GM18508 (cell line): ENCODE results near the gene CDH7.

ENCODE experiments used
- ATAC-seq: cut with Tn5 transposase; IDR thresholded peaks from one replicate; pipeline ENCODE4 v1.9.1; 2021; ENCODE audit warnings: moderate number of reproducible peaks; ENCODE audit not compliant: insufficient read depth, unreplicated experiment

Gene CDH7

DNA sequence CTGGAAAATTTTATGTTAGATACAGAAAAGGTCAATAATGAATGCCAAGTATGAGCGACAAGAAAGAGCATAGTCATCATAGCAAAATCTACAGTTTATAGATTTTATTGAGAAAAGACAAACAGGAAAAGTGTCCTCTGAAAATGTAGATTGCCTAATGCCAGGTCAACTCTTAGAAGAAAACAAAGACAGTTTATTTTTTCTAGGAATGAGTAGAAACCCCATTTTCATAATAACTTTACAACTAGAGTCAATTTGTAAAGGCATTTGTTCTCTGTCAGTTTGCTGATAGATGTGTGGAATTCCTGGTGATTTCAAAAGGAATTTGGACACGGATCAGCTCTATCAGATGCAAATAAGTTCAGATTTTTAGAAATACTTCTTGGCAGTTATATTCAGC lies 16.6 kb downstream of the CDH7 start:
- ATAC-seq: no peak

DNA sequence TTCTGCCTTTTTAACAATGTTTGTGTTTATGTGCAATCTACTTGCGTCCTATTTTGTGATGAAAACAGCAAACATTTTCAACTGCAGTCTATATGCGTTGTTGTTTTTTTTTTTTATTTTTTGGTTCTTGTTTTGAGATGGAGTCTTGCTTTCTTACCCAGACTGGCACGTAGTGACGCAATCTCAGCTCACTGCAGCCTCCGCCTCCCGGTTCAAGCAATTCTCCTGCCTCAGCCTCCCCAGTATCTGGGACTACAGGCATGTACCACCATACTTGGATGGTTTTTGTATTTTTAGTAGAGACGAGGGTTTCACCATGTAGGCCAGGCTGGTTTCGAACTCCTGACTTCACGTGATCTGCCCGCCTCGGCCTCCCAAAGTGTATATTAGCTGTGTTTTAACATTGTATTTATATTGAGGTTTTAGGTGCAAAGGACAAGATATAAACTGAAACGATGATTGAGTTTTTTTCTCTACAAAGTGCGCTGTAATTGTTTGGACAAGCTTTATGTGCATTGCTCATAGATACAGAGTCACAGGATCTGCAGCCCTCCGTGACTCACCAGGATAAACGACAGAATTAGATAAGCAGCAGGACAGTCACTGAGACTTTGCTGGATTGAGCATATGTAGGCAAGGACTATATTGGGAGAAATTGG lies 17.4 kb downstream of the CDH7 start:
- no peak for ATAC-seq

DNA sequence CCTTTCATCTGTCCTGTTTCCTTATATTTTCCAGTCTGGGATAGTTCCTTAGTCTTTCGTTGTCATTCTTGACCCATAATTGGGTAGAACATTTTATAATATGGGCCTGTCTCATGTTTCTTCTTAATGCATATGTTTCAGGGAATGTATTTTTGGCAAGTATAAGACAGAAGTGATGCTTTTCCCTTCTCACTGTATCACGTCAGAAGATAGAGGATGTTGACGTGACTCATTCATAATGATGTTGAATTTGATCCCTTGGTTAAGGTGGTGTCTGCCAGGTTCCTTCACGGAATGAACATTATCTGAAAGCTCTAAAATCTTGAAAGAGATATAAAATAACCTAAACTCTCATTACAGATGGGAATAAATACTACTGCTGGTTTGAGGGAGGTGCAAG lies 18.8 kb downstream of the CDH7 start:
- ATAC-seq: no peak

DNA sequence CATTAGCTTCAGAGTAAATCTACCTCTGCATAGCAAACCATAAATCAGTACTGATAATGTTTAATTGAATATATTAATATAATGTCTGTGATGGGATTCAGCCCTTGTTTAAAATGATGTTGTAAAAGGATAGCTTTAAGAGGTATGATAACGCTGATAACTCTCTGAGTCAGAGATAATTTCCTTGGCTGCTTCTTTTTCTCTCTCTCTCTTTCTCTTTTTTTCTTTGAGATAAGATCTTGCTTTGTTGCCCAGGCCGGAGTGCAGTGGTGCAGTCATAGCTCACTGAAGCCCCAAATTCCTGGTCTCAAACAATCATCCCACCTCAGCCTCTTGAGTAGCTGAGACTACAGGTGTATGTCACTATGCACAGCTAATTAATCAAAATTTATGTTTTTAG lies 35.7 kb downstream of the CDH7 start:
- no peak for ATAC-seq

DNA sequence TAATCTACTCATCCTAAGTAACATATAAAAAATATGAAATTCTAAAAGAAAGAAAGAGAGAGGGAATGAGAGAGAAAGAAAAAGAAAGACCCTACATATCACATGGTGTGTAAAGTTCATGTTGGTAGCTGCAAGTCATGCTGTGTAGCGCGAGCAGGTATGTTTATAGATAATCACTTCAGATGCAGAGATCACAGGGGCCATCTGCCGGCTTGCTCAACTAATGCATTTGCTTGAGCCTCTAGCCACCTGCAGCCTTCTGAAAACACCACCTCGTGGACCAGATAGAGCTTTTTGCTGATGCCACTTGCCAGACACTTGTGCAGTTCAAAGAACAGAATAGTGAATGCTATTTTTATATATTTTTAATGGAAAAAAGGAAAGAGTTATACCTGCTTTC lies 37.6 kb downstream of the CDH7 start:
- no peak for ATAC-seq

GRCh38 chr18:65790604-65791003 lies 39.8 kb downstream of the CDH7 start:
- ATAC-seq: no peak

DNA sequence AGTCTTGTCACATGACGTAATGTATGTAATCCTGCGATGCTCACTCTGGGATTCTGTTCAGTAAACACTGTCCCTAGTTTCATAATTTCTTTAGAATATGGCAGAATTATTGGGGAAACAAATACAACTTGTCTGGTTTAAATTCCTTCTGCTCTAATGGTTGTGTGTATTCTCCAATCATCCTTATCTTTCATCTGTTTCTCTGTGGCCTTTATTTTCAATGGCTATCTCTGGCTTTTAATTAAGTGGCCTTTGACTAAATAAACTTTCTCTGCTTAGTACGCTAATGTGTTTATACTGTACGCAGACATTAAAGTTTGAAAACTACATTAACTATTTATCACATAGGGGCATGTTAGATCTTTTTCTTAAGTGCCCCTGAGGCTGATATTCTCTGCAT lies 40.9 kb downstream of the CDH7 start:
- no peak for ATAC-seq

- no peak for ATAC-seq
Observed at GRCh38 chr18:65792456-65793074, 41.8 kb downstream of the CDH7 start.

GRCh38 chr18:65808759-65809158 lies 57.9 kb downstream of the CDH7 start:
- no peak for ATAC-seq

DNA sequence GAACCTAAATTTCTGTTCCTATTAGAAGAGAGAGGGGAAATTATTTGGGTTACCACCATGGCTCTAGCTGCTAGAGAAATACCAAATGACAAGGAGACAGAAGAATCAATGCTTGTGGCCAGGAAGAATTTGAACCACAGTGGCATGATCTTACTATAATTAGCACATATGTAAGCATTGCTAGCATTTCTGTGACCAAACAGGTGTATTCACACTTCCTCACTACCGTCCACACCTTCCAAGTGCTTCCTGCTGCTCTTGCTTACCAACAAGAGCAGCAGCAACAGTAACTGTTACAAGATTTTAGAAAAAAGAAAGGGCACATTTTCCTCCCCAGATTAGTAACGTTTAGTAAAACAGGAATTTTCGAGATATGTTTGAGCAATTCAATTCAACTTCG lies 60.5 kb downstream of the CDH7 start:
- no peak for ATAC-seq

GRCh38 chr18:65815506-65815905 lies 64.7 kb downstream of the CDH7 start:
- no peak for ATAC-seq

GRCh38 chr18:65817178-65817577 lies 66.4 kb downstream of the CDH7 start:
- ATAC-seq: no peak

- ATAC-seq: no peak
Observed at GRCh38 chr18:65821911-65822310, 71.1 kb downstream of the CDH7 start.

DNA sequence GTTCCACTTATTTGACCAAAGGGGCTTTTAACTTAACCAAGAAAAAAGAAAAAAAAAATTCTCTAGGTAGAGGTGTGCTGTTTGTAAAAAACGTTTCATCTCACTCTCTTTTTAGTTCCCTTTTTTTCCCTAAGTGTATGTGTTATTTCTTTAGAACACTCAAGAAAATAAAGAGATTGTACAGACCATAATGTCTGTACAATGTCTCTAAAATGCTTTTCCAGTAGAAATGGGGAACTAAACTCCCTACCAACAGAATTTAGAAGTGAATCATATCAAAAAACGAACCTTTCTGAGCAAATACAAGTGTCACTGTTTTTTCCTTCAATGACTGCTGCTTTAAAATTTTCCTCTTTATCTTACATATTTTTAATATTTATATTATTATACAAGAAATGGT lies 72.0 kb downstream of the CDH7 start:
- ATAC-seq: no peak

- no peak for ATAC-seq
Observed at GRCh38 chr18:65827444-65827843, 76.6 kb downstream of the CDH7 start.

DNA sequence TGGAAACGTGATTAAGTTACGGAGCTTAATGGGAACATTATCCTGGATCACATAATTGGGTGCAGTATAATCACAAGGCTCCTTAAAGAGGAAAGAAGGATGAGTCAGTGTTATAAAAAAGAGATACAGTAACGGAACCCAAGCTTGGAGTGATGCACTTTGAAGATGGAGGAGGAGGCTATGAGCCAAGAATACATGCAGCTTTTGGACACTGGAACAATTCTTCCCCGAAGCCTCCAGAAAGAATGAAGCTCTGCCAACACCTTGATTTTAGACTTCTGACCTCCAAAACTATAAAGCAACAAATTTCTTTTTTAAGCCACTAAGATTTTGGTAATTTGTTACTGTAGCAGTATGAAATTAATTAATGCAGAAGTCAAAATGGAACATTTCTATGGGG lies 85.1 kb downstream of the CDH7 start:
- ATAC-seq: no peak

DNA sequence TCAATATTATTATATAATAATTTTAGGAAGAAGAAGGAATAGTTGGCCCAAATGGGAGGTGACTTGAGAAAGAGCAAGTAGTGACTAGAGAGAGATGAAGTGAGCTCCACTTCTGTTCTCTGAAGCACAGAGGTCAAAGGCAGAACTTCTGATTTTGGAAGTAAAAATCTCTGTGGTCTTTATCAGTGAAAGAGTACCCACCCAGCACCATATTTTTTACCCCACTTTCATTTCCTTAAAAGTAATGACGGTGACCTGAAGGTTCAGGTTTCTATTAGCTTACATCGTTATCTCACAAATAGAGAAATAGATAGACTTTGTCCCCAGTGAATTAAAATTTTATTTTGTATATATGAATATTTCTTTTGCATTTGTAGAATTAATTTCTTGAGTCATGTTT lies 95.3 kb downstream of the CDH7 start:
- no peak for ATAC-seq

- ATAC-seq: no peak
Observed at GRCh38 chr18:65852273-65852672, 101.5 kb downstream of the CDH7 start.

DNA sequence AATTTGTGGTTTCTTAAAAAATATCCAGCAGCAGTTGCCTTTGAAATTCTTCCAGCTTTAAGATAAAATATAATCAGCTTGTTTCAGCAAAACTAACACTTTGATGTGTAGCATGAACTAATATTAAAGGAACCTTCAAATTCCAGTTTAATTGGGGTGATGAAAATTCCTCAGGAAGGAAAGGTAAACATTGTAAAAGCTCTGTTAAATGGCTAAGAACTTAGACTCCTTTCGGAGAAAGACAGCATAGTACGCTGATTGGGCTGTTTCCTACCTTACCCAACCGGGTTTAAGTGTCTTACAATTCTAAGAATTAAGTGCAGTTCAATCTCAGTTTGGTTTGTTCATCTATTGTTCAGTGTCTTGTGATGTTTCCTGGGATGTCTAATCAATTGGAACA lies 108.3 kb downstream of the CDH7 start:
- no peak for ATAC-seq

DNA sequence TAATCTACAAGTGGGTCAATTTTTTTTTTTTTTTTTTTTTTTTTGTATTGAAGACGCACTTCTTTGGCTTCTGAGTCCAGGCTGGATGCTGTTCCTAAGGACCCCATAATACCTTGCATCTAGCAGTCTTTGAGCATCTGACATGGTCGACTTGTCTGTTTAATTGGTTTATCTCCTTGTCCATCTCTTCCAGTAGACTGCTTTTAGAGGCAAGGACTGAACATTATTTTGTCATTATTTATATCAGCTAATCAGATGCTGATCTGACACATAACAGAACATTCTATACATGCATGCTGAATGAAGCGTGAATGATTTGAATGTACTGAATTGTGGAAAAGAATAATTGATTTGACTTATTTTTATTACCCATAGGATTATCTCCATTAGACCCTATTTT lies 118.7 kb downstream of the CDH7 start:
- no peak for ATAC-seq

DNA sequence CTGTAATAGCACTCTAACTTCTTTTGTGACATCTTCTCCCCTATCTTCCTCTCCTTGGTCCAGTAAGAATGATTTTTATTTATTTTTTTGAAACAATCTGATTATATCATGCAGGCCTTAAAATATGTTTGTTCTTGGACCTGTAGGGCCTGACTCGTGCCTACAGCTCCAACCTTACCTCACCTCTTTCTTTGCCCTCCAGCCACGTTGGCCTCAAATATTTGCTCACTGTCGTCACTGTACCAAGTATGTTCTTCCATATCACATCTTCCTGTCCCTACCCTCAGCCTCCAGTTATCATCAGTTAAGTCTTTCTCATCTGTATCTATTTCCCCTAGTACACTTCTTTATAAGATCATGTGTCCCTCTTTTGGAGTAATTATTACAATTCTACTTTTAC lies 125.5 kb downstream of the CDH7 start:
- ATAC-seq: no peak

- ATAC-seq: no peak
Observed at GRCh38 chr18:65897292-65897691, 146.5 kb downstream of the CDH7 start.
